Heart left ventricle (tissue), 16 donors: ENCODE results near the gene APC2. TPM values are rescaled to one million over a fixed set of nuclear protein-coding genes. Genes with fewer than 3 reads are reported as not detected.

Experiments
- ATAC-seq, 4 donors: fragments of 200-7000 bp; cut with Tn5 transposase; one replicate each; pipeline ENCODE4 v1.9.1; 2020 to 2022; ENCODE audit warnings: moderate library complexity in 4 of 4, mild to moderate bottlenecking in 3 of 4, moderate number of reproducible peaks in 1 of 4
- DNase-seq, 5 donors: peaks; one replicate each; pipeline ENCODE4 v3.0.0-alpha.2; 2020
- H3K27ac ChIP-seq, 12 donors: fragments of 200-600 bp; sonication (generic) in 4 of 12; one replicate each; pipeline versions ENCODE4 v1.5.0 to v1.8.0; 2016 to 2022; ENCODE audit warnings: mild to moderate bottlenecking in 2 of 12
- H3K27me3 ChIP-seq, 9 donors: fragments of 200-600 bp; sonication (generic) in 2 of 9; one replicate each; pipeline versions ENCODE4 v1.5.1 to v1.8.0; 2016 to 2022; ENCODE audit warnings: mild to moderate bottlenecking in 3 of 9
- H3K36me3 ChIP-seq, 9 donors: fragments of 200-600 bp; sonication (generic) in 2 of 9; one replicate each; pipeline versions ENCODE4 v1.5.0 to v1.8.0; 2018 to 2022; ENCODE audit warnings: mild to moderate bottlenecking in 2 of 9
- H3K4me1 ChIP-seq, 12 donors: fragments of 200-600 bp; sonication (generic) in 4 of 12; one replicate each; pipeline versions ENCODE4 v1.5.0 to v1.8.0; 2016 to 2022; ENCODE audit warnings: mild to moderate bottlenecking in 3 of 12
- H3K4me3 ChIP-seq, 12 donors: fragments of 200-600 bp; sonication (generic) in 4 of 12; one replicate each; pipeline versions ENCODE4 v1.5.0 to v1.8.0; 2017 to 2022; ENCODE audit warnings: mild to moderate bottlenecking in 9 of 12, moderate library complexity in 4 of 12
- H3K9me3 ChIP-seq, 12 donors: fragments of 200-600 bp; sonication (generic) in 4 of 12; one replicate each; pipeline versions ENCODE4 v1.5.0 to v1.8.0; 2016 to 2022; ENCODE audit warnings: mild to moderate bottlenecking in 1 of 12
- CTCF ChIP-seq, 12 donors: fragments of 200-600 bp; sonication (generic) in 4 of 12; IDR thresholded peaks; one replicate each; pipeline versions ENCODE4 v1.5.0 to v1.8.0; 2018 to 2022; ENCODE audit warnings: antibody characterized with exemption in 12 of 12, mild to moderate bottlenecking in 5 of 12
- POLR2A ChIP-seq, 2 donors: fragments of 450-650 bp; IDR thresholded peaks; one replicate each; pipeline ENCODE4 v1.6.1; 2017; ENCODE audit warnings: antibody characterized with exemption in 2 of 2, mild to moderate bottlenecking in 2 of 2, moderate library complexity in 2 of 2
- WGBS, 4 donors: extraction: QIAGEN DNeasy Blood & Tissue Kit in 2 of 4; methylation state at CpG; one replicate each; pipeline versions ENCODE4 v1.1.5 to v1.1.7; 2013 to 2018; 5-methylcytosine and 5-hydroxymethylcytosine counted together
- intact Hi-C, 10 donors: fragments of 100-400 bp; cut with DNase I; formaldehyde crosslinking; loops; one replicate each; pipeline versions ENCODE4 v1.11.1 to v1.14.2; 2022
- polyA plus RNA-seq, 2 donors: library from polyadenylated mRNA; stranded (reverse); fragments of 200-250 nt; gene quantifications; one replicate each; pipeline ENCODE4 v1.2.3, GENCODE V29; 2013
- total RNA-seq, 9 donors: library from RNA; depleted of rRNA in 2 of 9; stranded (reverse); fragments of >200 nt in 2 of 9; fragmentation: NEBNext Ultra II Directional in 3 of 9; extraction: Animal tissue kit (Norgen Biotek cat#: 25700) in 3 of 9; gene quantifications; one replicate each; pipeline versions ENCODE4 v1.1.0 to v1.2.4, GENCODE V29; 2016 to 2023
- donor health status: ischemic (EF 13 %, LVEDD 7.1; RV severe dilation, severe dysfunction).
- donor health status: healthy with polysubstance abuse.
- donor health status: DM: no; HTN: yes; CAD: no.
- donor health status: DM: no; HTN: no; CAD: no.
- donor health status: ischemic (EF 25% LVEDD 6.9; RV normal size, moderate dysfunction).
- donor health status: ischemic (EF 25% LVEDD 5.7; RV mildly dilated, moderate dysfunction).
- donor health status: healthy.
- donor health status: DM: yes; HTN: yes; CAD: no.
- donor health status: ischemic (EF 35%, LVEDD 5.7; RV mildly dilated, moderate dysfunction).
- donor health status: nonischemic (EF 11% LVEDD 7.7; RV severe dilation, severe dysfunction).
- donor health status: DM: yes; HTN: yes; CAD: no.
- donor health status: PGD.
- donor health status: ischemic (EF 29% LVEDD 5.4; RV normal size, mild dysfunction).
- donor health status: nonischemic (EF 23%, LVEDD 6.1; RV moderate dilation, normal function).

The APC2 gene
- total and polyA plus RNA-seq, 11 donors: 0.04 to 0.72 (median 0.11) TPM; not detected in 1

- Histone ChIP-seq H3K4me3 (peak overlapping the region in 4 of 12 donors; percentile 57 to 66 (median 64)), H3K27ac (no peak overlapping the region), H3K27me3 (peaks cover 26 to 69% (median 50%) of the 10 kb centered on the region in 9 donors), H3K4me1 (peaks cover 20 to 76% (median 47%) of the 10 kb centered on the region in 12 donors), H3K36me3 (peaks cover 0 to 22% (median 0%) of the 10 kb centered on the region in 9 donors), H3K9me3 (no peaks in the 10 kb centered on the region)
- DNase-seq: peak in 1 of 5 donors; percentile 20
- TF ChIP-seq CTCF (IDR thresholded peaks at IDR 0.05) (peak in 1 of 12 donors; percentile 17), POLR2A (IDR thresholded peaks at IDR 0.05) (no peak)
- ATAC-seq: no peak
- WGBS, 4 donors: 27 to 47% (median 38%) methylated on average over 16 to 24 of the region's 24 CpGs
- intact Hi-C loops: no loop called here
Measured at GRCh38 chr19:1471515-1472160, 21.7 kb downstream of the APC2 start.

GRCh38 chr19:1472231-1473084, 22.5 kb downstream of the APC2 start:
- TF ChIP-seq POLR2A (IDR thresholded peaks at IDR 0.05) (no peak), CTCF (IDR thresholded peaks at IDR 0.05) (no peak)
- Histone ChIP-seq H3K4me3 (no peak overlapping the region), H3K27ac (no peak overlapping the region), H3K36me3 (peaks cover 0 to 31% (median 2%) of the 10 kb centered on the region in 9 donors), H3K4me1 (peaks cover 15 to 68% (median 43%) of the 10 kb centered on the region in 12 donors), H3K27me3 (peaks cover 18 to 60% (median 42%) of the 10 kb centered on the region in 9 donors), H3K9me3 (no peaks in the 10 kb centered on the region)
- intact Hi-C loops: no loop called here
- ATAC-seq (no peak), DNase-seq (peak in 1 of 5 donors; percentile 21)
- 48 to 60% (median 51%) methylated on average over 27 to 44 of the region's 44 CpGs for WGBS, 4 donors

GRCh38 chr19:1473085-1473851, 23.3 kb downstream of the APC2 start:
- TF ChIP-seq CTCF (IDR thresholded peaks at IDR 0.05) (no peak), POLR2A (IDR thresholded peaks at IDR 0.05) (no peak)
- DNase-seq: peak in 1 of 5 donors; percentile 16
- Histone ChIP-seq H3K4me3 (no peak overlapping the region), H3K27me3 (peaks cover 10 to 52% (median 35%) of the 10 kb centered on the region in 9 donors), H3K4me1 (peaks cover 15 to 66% (median 43%) of the 10 kb centered on the region in 12 donors), H3K36me3 (peaks cover 0 to 33% (median 3%) of the 10 kb centered on the region in 9 donors), H3K9me3 (no peaks in the 10 kb centered on the region), H3K27ac (no peak overlapping the region)
- intact Hi-C loops: no loop called here
- no peak for ATAC-seq
- 65 to 77% (median 76%) methylated on average over 14 to 20 of the region's 20 CpGs for whole genome bisulfite sequencing, 4 donors
